ENCODE results near the gene CHST11. TPM values are rescaled to one million over a fixed set of nuclear protein-coding genes. Genes with fewer than 3 reads are reported as not detected.

Gene CHST11
- total RNA-seq, 1 donor from 2014 or later = 20.6 TPM

DNA sequence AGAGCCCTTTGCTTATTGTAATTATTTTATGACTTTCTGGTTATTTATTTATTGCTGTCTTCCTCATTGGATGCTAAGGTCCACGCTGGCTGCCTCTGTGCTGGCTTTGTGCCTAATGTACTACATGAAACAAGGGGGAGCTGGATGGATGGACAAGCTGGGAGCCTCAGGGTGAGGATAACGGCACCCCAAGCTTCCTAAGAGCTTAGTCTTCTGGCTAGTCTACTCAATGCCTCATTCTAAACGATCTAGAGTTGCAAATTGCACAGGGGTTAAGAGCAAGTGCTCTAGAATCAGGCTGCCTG is 172.0 kb downstream of the CHST11 start:
- no peak for DNase-seq (ENCODE audit: low read depth)

DNA sequence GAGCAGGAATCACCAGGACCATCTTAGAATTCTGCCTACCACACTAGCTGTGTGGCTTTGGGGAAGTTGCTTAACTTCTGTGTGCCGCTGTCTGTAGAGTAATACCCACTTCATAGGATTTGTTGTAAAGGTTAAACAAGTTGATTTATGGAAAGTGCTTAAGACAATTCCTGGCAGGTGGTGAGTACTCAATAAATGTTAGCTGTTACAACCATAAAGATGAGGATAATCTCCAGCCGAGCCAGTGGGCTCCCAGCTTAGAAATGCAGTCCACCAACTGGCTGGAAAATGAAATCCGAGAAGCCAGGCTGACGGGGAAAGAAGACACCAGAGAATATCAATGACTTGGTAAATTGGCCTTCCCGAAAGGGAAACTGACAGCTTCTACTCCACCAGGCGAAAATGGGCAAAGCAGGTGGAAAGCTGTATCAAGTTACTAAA is 173.5 kb downstream of the CHST11 start:
- no peak for DNase-seq (ENCODE audit: low read depth)

DNA sequence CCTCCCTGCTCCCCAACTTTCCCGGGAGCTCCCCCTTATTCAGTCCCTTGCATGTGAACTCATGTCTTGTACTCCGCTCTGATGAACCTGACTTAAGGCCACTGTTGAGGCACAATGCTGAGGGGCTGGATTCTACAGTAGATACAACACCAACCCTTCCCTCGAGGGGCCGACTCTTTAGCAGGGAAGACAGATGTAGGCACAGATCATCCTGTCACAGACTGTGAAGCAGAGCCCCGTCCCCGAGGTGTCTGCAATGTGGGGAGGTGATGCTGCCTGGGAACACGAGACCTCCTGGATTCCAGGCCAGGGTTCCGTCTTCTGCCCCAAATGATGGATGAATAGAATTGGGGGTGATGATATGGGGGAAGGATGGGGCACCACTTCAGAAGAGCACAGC is 175.1 kb downstream of the CHST11 start:
- DNase-seq (ENCODE audit: low read depth) = no peak

DNA sequence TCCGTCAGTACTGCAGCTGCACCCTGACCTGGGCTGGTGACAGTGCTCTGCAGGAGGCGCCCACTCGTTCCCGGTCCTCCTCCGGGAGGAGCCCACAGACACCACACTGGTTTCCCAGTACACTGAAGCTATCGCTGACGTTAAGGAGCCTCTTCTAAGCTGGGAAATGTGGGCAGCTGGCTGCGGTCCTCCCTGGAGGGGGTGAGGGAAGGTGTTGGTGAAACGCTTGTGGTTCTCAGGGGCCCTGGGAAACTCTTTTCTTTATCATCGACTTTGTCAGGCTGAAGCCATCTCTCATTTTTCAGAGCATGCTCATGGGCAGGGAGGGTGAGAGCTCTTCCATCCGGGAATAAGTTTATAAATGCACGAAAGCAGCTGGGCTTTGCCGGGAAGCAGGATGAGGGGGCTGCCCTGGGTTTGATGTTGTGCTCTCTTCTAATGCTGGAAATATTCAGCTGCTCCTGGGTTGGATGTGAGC is 176.0 kb downstream of the CHST11 start:
- DNase-seq (ENCODE audit: low read depth) = no peak

DNA sequence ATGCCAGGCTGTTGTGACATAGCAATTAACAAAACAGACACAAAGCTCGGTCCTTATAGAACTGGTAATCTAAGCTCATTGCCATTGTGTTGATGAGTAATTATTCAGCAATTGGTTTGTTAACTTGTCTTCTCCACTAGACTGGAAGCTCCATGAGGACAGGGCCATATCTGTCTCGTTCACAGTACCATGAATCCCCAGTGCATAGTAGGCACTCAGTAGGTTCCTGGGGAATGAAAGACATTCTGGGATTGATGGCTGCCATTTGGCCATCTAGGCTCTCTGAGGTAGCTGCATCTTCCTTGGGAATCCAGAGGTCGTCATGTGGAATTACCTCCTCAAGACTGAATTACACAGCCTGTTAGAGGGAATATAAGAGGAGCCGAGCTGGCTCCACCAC is 177.3 kb downstream of the CHST11 start:
- no peak for DNase-seq (ENCODE audit: low read depth)

DNA sequence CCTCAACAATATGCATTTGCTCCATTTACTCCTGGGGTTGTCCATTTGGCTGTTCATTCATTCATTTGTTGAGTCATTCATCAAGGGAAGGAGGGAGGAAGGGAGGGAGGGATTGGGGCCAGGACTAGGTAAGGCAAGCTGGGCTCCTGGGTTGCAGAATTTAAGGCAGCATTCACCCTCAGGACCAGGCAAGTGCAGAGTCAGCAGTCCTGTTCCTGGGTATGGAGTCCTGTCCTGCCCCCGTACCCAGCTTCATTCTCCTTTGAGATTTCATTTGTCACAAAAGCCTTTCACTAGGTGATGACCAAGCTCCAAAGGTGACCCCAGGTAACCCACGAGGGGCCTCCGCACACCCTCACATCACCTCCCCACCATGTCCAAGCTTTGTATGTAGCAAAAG is 178.1 kb downstream of the CHST11 start:
- no peak for DNase-seq (ENCODE audit: low read depth)

DNA sequence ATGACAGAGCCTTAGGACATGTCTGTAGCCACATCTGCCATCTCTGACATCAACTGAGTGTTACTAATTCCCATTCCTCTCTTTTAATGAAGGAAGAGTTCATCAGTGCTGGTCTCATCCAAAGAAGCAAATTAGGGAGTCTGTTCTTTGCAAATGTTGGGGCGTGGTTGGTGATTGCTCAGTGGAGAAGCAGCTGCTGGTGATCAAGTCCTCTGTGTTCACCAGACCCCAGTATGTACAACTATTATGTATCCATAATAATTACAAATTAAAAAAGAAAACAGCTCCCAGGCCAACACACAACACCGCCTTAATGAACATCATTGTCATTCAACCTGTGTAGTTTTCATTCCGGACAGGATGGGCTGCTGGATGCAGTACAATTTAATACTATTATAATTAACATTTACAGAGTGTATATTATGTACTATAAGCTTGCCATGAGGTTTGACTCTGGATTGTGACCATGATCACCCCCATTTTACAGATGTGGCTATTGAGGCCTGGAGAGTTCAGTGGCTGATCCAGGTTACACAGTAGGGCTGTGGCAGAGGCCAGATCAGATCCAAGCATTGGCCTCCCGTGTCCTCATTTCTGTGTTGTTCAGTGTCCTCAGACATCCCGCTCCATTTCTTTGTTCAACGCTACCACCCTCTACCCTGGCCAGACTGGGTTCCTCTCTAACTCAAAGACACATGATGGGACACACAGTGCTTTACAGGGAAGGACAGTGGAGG is 179.0 kb downstream of the CHST11 start:
- no peak for DNase-seq (ENCODE audit: low read depth)

DNA sequence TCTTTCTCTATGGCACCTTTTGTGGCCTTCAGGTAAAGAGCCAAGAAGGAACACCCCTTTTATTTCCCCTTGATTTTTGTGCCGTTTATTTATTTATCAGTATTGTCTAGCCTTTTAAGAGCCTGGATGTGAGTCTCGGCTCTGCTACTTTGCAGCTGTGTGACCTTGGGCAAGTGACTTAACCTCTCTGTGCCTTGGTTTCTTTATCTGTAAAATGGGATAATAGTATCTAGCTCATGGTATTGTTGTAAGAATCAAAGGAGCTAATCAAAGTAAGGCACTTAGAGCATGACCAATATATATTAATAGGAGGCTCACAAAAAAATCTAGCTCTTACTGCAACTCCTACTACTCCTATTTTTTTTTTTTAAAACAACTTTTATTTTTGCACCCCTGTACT is 179.7 kb downstream of the CHST11 start:
- DNase-seq (ENCODE audit: low read depth) = no peak

DNA sequence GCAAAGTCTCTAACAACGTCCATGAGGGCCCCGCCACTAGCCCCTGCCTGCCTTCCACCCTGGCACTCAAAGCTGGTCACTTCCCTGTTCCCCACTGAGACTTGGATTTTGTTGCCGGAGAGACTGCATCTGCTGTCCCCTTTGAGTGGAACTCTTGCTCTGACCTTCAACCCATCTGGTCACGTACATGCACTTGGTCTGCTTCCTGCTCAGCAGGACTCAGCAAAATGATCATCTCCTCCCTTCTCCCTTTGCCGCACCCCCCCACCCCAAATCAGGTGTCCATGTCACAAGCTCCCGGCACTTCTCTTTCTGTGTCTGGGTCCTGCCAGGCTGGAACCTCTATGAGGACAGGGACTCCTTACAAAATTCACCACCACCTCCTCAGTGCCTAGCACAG is 180.9 kb downstream of the CHST11 start:
- no peak for DNase-seq (ENCODE audit: low read depth)

DNA sequence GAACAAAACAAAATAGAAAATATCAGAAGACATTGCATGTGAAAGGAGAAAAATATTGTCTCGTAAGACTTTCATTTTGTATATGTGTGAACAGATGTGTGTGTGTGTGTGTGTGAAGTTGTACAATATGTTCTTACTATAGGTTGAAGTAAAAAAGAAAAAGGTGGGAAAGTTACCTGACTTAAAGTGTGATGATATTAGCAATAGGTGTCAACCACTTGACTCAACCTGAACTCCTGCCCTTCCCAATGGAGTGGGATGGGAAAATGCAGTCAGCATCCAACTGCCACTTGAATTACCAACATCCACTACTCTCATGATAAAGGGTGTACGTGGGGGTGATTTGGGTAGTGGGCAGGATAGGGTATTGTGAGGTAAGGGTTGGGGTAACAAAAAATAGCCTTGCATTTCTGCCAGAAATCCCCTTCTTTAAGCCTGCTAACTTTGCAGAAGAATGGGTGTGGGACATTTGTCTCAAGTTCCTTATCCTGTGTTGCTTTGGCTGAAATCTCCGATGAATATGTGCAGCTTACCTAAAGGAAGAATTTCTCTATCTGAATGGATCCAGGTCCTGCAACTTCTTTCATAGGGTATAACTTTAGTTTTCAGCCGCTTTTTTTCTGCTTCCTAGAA is 181.6 kb downstream of the CHST11 start:
- DNase-seq (ENCODE audit: low read depth) = no peak

DNA sequence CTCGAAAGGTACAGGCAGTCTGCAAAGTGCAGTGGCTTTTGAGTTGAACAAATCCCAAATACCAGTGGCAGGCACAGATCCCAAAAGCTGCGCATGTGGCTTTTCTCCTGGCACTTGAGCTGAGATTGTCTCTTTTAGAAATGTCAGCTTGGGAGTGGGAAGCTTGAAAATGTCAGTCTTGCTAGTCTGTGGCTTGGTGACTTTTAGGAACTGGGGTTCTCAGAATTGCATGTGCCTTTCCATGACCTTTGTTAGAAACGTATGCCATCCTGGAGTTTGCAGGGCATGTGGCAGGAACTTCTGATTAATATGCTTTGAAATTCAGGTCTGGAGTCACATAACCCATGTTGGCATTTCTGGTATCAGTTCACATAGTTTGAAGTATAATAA is 182.1 kb downstream of the CHST11 start:
- DNase-seq (ENCODE audit: low read depth) = no peak

DNA sequence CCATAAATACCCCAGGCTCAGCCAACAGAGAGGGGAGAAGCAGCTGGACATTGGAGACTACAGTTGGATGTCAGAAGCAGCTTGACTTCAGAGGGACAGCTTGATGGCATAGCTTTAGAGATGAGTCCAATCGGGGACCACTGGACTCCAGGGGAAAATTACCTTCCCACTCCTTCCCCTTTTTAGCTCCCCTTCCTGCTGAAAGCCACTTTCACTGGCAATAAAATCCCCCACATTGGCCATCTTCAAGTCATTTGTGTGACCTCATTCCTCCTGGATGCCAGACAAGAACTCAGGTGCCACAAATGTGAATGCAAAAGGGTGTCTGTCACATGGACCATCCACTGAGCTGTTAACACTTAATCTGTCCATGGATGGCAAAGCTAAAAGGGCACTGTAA is 184.2 kb downstream of the CHST11 start:
- DNase-seq (ENCODE audit: low read depth) = no peak

DNA sequence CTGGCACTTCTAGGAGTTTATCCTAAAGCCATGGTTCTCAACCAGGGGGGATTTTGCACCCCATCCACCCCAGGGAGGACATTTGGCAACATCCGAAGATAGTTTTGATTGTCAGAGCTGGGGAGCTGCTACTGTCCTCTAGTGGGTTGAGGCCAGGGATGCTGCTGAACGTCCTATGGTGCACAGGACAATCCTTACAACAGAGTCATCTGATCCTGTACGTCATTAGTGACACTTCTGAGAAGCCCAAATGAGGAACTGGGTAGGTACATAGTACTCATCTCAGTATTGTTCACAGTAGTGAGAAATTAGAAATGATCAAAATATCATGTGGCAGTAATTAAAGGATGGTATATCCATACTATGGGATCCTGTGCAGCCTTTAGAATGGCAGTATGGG is 185.1 kb downstream of the CHST11 start:
- DNase-seq (ENCODE audit: low read depth) = no peak

DNA sequence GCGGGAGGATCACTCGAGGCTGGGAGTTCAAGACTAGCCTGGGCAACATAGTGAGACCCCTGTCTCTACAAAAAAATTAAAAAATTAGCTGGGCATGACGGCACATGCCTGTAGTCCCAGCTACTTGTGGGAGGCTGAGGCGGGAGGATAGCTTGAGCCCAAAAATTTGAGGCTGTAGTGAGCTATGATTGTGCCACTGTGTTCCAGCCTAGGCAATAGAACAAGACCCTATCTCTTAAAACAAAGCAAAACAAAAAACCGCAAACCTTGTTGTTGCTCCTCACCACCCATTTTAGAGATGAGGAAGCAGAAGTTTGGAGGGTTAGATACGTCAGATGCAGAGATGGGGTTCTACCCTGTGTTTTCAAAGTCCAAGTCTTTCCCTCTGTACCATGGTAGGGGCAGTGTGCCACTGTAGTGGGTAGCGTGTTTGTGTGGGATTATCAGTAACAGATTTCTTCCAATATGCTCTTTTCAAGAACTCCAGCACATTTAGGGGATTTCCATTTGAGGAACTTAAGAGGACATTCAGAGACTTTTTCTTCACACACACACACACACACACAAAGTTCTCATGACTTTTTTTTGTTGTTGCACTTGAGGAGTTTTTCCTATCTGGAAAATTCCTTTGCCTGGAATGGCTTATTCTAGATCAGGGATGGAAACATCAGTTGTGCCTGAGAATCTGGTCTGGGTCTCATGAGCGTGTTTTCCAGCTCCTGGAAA is 186.5 kb downstream of the CHST11 start:
- no peak for DNase-seq (ENCODE audit: low read depth)

DNA sequence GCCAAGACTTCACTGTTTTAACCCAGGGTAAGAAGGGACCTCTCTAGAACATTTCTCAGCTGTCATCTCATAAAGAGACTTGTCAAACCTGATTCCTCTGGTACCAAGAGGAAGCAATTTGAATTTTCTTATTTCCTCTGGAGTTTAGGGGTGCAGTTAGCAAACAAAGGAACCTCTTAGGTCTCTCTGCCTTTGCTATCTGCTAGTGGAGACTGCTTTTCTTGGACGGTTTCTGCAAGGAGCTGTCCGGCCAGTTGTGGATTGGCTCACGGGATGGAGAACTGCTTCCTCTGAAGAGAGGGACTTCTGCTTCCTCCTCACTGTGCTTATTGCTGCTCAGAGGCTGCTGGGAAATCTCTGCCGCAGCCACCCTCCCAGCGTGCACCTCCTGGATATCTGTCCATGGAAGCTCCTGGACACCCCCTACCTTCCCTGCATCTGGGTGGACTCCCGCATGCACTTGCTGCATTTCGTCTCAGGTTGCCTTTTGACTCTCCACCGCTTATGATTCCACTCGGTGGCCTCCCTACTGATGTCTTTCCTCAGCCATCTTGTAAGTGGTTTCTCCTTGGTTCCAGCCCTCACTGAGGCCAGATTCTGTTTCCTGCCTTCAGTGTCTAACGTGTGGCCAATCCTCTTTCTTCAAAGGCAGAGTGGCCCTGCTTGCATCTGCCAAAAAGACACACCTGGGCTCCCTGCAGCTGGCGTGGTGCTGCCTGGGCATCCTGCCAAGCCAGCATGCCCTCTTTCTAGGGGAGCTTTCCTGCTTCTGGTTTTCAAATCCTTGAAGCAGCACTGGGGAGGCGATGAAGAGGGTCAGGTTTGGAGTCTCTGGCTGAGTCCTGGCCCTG is 187.3 kb downstream of the CHST11 start:
- DNase-seq (ENCODE audit: low read depth) = no peak

DNA sequence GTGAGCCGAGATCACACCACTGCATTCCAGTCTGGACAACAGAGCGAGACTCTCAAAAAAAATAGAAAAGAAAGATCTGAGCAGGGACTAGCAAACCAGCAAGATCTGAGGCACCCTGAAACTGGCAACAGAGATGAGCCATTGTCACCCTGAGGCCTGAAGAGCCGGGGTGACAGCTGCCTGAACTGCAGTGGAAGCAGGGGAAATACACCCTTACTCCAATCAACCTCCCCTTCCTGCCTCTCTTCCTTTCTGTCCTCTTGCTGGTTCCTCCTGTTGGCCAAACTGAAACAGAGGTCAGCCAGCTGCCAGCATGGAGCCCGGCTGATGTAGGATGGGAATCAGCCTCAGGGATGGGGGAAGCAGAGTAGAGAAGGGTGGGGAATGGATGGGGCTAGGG is 192.0 kb downstream of the CHST11 start:
- no peak for DNase-seq (ENCODE audit: low read depth)

DNA sequence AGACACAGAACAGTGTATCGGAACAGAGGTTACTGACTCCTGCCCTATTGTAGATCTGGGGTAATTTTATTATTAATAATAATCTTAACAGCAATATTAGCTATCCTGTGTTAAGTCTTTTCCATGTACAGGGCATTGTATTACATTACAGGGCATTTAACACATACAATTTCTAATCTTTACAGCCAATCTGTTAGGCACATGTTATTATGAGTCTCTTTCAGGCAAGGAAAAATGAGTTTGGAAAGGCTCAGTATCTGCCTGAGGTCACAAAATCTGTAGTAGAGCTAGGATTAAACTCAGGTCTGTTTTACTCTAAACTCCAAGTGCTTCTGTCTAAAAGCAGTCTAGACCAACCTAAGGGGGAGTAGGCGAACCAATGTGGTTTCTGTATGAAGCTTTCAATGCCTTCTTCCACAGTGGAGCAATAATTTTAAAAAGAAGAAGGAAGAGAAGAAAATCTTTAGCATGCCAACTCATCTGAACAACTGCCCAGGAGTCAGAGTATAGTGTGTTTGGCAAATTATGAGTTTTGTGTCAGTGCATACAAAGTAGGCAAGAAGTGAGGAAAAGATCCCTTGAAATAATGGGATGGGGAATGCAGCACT is 192.6 kb downstream of the CHST11 start:
- DNase-seq (ENCODE audit: low read depth) = no peak

DNA sequence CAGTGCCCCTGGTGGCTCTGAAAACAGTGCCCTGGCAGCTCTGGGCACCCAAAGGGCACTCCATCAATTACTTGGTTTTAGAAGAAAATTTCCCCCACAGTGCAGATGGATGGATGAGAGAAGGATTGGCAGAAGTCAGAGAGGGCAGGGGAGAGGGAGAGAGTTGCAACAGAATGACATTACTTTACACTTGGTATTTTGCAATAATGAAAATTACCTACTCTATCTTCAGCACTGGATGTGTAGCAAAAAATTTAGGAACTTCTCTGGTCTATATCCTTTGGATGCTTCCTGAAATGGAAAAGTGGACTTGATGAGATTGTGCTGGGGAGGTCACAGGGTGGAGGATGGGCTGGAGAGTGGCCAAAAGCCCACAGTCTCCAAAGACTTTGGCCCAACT is 193.2 kb downstream of the CHST11 start:
- DNase-seq (ENCODE audit: low read depth) = no peak

DNA sequence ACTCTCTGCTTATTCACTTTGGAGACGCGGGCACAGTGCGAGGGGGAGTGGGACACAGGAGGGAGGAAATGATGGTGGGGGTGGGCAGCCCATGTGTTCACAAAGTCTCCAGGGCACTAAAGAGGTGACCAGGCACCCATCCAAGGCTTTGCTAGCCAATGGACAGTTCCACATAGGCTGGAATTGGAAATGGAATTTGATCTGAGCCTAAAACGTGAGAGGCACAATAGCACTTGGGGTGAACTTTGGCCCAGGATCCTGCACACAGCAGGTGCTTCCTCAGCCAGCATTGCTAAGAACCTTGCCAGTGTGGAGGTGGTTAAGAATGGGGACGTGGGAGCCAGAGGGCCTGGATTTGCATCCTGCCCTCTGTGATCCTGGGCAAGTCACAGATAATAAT is 193.8 kb downstream of the CHST11 start:
- DNase-seq (ENCODE audit: low read depth) = no peak

DNA sequence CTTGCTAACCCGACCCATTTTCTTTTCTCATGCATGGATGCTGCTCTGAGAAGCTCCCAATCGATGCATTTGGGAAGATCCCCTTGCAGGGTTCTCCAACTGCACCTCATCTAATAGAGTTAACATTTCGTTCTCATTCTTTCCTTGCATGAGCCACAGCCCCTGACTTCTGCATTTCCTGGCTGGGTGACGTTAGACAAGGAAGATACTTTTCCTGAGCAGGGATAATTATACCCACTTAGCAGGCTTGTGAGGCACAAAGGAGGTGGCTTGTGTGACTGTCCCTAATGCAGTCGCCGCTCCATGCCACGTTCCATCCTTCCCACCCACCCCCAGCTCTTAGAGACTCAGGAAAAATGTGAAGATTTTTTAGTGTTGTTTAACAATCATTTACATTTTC is 195.1 kb downstream of the CHST11 start:
- DNase-seq (ENCODE audit: low read depth) = no peak

DNA sequence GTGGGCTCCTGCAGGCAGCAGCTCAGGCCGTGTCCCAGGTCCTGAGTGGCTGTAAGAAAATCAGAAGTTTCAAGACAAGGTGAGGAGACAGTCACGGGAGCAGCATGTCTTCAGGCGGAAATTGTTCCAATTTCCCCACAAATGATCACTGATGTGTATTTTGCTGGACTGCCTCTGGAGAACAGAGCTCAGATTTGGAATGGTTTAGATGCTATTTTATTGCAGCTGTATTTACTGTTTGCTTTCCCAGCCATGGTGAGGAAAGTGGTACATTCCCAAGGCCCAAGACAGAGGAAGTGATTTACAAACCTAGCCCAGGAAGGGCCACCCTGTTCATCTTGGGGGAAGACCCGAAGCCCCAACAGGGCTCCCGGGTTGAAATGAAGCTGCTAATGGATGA is 195.6 kb downstream of the CHST11 start:
- no peak for DNase-seq (ENCODE audit: low read depth)

DNA sequence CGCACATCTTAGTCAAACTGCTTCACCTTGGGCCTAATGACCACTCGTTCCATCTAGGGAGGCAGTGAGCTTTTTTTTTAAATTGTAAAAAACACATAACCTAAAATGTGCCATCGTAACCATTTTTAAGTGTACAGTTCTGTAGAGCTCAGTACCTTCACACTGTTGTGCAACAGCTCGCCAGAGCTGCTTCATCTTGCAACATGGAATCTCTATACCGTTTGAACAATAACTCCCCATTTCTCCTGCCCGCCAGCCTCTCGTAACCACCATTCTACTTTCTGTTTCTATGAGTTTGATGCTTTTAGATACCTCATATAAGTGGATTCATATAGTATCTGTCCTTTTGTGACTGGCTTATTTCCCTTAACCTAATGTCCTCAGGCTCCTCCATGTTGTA is 196.2 kb downstream of the CHST11 start:
- DNase-seq (ENCODE audit: low read depth) = no peak
